GM21381 (cell line): ENCODE measurements around the gene MTX1.
"Not testable (repeated sequence)": the region's sequence is repeated elsewhere in the genome, so short reads cannot be mapped to it uniquely, and the experiment has no call there.

Experiments
- ATAC-seq: cut with Tn5 transposase; IDR thresholded peaks from one replicate; pipeline ENCODE4 v1.9.1; 2021; ENCODE audit warnings: mild to moderate bottlenecking, moderate library complexity; ENCODE audit not compliant: unreplicated experiment

Gene MTX1

DNA sequence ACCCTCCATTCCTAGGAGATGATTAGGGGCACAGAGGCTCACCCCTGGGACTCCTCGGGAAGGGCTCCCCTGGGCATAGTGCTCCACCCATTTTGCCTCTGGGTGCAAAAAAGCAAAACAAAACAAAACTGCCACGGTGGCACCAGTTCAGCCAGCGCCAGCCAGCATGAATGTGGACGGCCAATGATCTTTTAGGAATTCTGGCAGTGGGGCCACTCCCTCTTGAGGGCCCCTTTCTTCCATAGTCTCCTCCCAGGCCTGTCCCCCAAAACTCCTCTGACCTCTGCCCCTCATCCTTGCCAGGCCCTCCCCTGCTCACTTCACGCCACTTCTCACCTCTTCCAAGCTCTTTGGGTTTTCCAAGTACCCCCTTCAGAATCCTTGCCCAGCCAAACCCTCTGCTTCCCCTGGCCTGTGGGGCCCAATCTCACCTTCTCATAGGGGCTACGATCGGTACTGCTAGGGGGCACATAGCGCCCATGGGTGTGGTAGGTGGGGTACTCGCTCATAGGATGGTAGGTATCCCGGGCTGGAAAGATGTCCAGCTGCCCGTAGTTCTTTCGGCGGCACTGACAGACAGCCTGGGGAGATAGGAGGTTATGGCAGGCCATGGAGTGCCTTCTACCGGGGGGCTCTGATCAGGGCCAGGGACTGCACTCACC is 21.6 kb upstream of the MTX1 start:
- ATAC-seq, result no peak

DNA sequence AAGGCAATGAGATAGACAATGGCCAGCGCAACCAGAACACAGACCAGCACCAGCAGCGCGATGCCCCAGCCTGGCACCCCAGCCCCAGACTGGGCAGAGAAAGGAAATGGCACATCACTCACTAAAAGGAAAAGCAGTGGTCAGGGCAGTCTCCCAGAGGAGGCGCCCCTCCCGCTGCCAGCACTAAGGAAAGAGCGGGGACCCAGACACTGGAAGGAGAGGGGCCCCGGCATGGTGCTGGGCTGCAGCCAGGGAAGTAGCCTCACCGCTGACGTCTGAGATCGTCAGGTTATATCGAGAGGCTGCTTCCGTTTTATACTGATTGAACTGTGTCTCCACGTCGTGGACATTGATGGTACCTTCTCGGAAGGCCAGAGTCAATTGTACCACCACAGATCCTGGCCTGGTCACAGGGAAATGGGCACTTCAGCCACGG is 21.0 kb upstream of the MTX1 start:
- ATAC-seq, result no peak

DNA sequence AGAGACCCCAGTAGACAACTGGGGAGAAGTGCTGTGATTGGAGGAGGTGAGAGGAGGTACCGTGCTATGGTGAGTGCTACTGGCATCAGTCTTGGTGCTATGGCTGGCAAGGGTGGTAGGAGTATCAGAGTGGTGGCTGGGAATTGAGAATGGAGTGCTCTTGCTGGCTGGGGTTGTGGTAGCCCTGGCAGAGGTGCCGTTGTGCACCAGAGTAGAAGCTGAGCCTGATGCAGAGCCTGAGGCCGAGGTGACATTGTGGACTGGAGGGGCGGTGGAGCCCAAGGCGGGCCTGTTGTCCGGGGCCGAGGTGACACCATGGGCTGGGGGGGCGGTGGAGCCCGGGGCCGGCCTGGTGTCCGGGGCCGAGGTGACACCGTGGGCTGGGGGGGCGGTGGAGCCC is 20.2 kb upstream of the MTX1 start:
- ATAC-seq, result no peak

DNA sequence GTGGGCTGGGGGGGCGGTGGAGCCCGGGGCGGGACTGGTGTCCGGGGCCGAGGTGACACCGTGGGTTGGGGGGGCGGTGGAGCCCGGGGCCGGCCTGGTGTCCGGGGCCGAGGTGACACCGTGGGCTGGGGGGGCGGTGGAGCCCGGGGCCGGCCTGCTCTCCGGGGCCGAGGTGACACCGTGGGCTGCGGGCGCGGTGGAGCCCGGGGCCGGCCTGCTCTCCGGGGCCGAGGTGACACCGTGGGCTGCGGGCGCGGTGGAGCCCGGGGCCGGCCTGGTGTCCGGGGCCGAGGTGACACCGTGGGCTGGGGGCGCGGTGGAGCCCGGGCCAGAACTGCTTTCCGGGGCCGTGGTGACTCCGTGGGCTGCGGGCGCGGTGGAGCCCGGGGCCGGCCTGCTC is 18.6 kb upstream of the MTX1 start:
- not testable (repeated sequence) for ATAC-seq

DNA sequence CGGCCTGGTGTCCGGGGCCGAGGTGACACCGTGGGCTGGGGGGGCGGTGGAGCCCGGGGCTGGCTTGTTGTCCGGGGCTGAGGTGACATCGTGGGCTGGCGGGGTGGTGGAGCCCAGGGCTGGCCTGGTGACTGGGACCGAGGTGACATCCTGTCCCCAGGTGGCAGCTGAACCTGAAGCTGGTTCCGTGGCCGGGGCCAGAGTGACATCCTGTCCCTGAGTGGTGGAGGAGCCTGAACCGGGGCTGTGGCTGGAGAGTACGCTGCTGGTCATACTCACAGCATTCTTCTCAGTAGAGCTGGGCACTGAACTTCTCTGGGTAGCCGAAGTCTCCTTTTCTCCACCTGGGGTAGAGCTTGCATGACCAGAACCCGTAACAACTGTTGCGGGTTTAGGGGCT is 16.6 kb upstream of the MTX1 start:
- ATAC-seq, result no peak

DNA sequence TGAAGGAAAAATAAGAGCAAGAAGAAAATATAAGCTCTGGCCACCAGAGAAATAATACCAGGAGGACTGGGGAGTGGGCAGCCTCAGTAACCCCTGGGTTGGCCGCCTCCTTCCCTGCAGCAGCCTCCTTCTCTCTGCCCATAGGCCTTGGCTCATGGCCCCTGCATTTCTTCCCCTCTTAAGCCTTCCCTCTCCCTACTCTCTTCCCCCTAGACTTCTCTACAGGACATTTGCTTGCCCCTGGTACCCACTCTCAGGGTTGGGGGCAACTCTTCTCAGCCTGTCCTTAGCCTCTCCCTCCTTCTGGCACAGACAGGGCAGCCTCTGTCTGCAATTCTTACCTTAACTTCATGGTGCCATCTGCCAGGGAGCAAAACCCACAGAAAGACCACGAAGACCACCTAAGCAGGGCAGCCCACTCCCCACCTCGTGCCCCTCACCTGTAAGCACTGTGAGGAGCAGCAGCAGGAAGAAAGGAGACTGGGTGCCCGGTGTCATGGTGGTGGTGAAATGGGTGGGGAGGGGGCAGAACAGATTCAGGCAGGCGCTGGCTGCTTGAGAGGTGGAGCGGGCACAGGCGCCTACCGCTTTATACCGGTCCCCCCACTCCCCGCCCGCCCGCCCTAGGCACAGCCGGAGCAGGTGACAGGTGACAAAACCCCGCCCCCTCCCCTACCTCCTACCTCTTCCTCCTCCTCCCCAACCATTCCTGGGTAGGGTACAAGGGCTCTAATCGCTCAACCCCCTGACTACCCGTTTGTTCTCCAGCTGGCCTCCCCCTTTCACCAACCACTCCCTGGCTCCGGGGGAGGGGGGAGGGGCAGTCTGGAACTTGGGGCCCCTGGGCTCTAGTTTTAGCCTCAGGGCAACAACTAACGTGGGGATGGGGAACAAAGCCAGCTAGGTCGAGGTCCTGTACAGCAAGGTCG is 15.9 kb upstream of the MTX1 start:
- ATAC-seq, result no peak

DNA sequence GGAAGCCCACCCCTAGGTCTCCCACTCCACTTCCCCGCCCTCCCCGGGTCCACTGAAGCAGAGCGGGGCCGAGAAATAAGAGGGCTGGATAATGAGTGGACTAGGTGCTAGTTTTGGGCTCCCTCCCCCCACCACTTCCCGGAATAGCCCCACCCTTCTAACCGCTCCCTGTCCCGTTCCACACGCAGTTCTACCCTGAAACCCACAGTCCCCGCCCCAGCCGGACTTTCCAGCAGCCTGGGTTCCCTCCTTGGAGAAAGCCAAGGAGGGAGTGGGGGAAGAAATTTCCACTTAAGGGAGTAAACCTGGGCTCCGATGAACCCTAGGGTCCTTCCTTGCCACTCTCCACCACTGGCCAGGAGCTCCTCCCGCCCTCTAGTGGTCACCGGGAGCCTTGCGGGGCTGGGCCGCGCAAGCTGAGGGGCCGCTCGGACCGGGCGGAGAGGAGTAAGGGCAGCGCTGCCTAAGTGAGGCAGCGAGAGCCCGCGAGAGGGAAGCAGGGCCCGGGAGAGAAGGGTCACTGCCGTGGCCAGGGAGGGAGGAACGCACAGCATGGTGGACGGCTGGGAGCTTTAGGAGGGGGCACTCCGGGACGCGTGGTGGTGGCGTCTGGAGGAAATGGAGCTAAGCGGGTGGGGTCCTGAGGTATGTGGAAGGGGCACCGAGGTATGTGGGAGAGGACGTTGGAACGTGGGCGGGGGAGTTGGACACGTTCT is 15.1 kb upstream of the MTX1 start:
- ATAC-seq, result peak; percentile 65

DNA sequence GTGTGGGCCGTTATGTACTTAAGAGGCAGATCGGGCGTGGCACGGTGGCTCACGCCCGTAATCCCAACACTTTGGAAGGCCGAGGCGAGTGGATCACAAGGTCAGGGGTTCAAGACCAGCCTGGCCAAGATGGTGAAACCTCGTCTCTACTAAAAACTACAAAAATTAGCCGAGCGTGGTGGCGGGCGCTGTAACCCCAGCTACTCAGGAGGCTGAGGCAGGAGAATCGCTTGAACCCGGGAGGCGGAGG is 14.6 kb upstream of the MTX1 start:
- ATAC-seq, result not testable (repeated sequence)

DNA sequence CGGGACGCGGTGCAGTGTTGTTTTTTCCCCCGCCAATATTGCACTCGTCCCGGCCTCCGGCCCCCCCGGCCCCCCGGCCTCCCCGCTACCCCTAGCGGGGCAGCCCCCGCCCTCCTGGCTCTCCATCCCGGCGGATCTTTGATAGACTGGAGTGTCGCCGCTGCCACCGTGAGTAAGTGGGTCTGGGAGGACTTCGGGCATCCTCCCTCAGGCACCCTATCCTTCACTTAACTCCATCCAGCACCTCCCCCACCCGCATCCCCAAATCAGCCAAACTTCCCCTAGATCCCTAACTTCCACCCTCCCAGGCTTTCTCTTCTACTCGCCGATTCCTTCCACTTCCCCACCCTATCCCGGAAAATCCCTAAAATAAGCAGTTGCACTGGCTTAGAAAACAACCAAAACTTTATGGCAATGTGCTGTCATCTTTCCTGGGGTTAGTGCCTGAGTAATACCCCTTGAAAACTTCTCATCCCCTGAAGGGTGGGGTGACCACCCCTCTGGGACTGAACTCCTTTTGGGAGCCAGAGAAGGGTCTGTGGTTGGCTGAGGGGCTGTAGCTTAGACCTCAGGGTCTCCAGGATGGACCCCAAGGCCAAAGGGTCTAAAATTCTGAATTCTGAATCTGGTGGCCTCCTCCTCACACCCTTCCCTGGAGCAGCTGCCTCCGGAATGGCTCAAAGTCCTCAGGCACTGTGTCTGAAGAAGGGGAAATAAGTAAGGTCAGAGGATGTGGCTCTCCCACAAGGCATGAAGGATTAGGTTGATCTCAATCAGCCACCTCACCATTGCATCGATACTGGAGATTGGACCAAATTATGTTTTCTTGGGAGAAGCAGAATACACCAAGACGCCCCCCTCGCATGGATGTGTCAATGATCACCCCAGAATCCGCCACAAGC is 13.0 kb upstream of the MTX1 start:
- ATAC-seq, result no peak

DNA sequence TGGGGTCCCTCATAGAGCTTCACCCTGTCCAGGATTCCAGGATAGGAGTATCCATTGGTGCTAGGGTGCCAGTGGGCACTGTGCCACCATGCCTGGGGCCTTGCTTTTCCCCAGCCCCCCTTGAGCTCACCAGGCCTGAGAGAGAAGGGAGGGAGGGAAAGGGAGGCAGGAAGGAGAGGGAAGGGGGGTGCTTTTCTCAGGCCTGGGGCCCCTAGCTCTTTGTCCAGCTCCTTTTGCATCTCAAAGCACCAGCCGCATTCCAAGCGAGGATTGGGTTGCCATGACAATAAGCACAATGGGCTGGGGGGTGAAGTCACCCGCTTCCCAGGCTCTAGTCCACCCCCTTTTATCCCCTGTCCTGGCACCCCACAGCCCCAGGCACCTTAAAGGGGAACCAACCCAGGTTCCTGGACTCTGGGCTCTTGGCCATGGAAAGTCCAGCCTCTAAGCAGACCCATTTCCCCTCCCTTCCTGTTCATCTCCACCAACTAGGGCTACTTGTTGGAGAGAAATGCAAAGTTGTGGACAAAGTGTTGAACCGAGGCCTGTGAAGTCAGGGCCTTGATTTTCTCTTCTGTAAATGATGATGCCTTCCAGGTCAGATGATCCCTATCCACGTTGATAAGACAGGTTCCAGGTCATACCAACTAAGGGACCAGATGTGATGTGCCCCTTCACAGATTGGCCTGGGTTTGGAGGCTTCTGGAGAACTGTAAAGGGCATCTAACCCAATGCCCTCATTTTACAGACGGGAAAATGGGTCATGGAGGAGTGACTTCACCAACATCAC is 12.2 kb upstream of the MTX1 start:
- no peak for ATAC-seq

DNA sequence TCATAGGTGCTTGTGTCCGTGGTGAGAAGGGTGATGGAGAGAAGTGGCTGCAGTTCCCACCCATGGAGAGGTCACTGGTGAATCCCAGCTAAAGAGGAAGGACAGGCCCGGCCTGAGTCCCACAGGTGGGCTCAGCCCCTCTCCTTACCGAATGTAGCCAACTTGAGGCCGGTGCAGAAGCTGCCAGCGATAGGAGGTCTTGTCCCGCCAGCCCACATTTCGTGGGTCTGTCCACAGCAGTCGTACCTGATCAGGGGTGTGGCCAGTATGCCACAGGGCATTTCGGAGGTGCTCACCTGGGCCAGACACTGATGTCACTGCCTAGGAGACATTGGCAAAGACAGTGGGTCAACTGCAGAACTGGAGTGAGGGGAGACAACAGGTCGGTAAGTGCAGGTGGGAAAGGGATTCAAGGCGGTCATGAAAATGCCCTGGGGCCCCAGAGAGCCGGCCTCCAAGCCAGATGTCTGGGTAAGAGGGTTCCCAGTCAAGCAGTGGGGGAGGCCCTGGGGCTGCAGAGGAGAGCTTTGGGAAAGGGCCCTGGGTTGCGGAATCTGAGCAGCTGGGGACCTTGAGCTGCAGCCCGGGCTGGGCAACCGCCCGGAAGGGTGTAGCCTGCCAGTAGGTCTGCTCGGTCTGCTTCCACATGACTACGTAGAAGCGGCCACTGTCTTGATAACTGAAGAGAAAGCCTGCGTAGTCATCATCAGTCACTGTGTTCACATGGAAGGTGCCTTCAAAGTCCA is 11.4 kb upstream of the MTX1 start:
- ATAC-seq, result no peak

DNA sequence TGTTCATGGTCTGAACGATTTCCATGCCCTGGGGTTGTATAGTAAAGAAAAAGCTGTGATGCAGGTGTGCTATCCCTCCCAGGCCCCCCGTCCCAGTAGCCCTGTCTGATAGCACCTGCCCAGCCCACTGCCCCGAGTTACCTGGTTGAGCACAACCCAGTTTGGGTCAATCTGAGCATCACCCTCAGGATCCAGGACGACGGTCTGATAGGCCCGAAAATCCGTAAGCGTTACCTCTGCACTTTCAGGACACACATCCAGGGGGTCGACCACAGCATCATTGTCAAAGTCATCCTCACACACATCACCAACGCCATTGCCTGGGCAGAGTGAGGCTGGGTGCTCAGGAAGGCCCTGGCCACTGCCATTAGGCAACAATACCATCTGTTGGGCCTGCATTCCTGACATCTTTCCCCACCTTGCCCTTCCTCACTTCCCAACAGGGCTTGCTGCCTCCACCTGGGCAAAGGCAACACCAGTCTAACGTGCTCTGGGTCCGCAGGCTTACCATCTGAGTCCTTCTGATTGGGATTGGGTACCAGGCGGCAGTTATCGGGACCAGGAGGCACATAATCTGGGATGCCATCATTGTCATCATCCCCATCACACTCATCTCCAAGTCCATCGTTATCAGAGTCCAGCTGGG is 10.5 kb upstream of the MTX1 start:
- ATAC-seq, result no peak

DNA sequence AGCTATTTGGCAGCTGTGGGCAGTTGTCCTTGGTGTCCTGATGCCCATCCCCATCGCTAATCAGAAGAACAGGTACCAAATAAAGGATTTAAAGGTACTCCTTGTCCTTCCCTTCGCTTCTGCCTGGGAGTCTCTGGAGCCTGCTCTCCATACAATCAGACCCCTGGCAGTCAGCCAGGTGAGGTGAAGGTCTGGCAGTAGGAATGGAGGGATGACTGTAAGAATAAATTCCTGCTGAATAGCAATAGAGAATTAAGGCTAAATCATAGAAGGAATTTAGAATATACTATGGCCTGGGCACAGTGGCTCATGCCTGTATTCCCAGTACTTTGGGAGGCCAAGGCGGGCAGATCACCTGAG is 10.0 kb upstream of the MTX1 start:
- no peak for ATAC-seq

DNA sequence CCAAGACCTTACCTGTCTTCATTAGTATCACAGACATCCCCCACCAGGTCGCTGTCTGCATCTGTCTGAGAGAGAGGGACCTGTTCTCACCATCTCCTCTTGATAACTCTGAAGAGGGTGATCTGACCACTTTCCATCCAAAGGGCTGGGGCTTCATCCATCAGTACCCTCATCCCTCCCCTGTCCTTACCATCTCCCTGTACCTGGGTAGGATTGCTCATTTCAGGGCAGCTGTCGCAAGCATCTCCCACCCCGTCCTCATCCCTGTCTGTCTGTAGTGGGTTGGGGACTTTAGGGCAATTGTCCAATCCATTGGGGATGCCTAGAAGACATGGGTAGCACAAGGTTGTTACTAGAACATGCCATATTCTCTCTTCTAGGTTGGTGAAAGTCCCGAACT is 8.7 kb upstream of the MTX1 start:
- no peak for ATAC-seq

DNA sequence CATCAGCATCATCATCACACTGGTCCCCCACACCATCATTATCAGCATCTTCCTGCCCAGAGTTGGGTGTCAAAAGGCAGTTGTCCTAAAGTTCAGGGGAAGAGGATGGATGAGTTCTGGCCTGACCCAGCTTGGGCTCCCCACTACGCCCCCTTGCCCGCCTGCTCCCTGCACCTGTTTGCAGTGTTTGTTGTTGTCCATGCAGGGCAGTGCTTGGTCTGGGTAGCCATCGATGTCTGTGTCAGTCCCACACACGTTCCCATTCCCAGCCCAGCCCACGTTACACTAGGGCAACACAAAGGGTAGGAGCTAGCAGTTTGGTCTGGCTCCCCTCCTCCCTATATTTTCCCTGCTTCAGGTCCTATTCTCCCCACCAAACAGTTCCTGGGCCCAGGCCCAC is 7.6 kb upstream of the MTX1 start:
- no peak for ATAC-seq

DNA sequence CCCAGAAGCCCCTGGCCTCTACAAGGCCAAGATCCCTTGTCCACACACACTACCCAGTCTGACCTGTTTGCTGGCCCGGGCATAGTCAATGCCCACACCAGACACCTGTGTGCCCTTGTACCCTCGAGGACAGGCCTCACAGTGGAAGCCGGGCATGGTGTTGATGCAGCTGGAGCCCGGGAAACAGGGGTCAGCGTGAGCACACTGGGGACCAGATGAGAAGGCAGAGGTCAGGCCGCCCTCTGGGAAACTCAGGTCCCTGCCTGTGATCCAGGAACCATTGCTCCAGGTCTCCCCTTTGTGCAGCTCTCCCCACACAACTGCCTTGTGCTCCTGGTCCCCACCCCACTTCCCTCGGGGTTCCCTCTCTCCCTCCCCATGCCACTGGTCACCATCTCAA is 6.3 kb upstream of the MTX1 start:
- no peak for ATAC-seq

DNA sequence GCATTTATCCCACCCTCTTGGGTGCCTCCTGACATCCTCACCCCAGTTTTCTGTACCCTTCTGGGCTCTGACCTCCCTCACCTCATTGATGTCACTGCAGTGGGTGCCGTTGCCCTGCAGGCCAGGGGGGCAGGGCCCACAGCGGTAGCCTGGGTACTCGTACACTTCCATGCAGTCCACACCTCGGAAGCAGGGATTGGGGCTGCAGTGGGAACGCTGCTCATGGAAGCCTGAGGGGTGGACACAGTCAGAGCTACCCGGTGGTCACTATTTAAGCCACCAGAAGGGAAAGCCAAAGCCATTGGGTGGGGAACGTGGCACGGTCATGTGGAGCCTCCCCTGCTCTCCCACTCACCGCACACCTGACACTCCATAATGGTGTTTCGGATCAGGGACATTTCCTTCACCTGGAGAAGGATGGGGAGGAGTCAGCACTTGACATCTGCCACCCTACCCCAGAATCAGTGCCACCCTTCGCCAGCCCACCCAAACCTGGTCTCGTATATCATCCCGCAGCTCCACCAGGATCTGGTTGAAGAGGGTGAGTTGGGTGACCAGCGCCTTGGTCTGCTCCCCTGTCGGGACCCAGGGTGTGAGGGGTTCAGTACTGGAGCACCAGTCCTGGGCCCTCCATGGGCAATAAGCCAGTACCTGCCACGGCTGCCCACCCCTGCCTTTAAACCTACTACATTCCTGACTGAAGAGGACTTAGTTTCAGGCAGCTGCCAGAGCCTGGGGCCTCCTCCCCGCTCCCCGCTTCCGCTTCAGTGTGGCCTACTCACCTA is 5.6 kb upstream of the MTX1 start:
- no peak for ATAC-seq

DNA sequence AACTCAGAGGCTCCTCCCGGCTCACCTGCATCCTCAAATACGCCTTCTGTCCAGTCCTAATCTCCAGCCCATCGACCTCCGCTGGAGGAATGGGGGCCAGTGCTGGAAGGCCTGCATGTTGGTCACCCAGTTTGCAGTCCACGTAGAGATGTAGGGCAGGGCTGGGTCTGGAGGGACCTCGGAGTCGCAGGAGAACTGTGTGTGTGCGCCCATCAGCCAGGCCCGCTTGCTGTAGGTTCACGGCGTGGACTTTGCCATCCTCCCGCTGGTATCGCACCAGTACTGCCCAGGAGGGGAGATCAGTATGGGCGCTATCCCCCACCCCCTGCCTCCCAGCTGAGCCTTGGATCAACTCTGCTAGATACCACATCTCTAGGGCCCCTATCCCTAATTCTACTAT is 3.5 kb upstream of the MTX1 start:
- no peak for ATAC-seq
